GM19467 (cell line): ENCODE data around the gene GTF3C5.
"Not testable (repeated sequence)": the region's sequence is repeated elsewhere in the genome, so short reads cannot be mapped to it uniquely, and the experiment has no call there.

Experiments used
- ATAC-seq: cut with Tn5 transposase; IDR thresholded peaks from one replicate; pipeline ENCODE4 v1.9.1; 2021; ENCODE audit warnings: mild to moderate bottlenecking, moderate library complexity; ENCODE audit not compliant: unreplicated experiment

The GTF3C5 gene

GRCh38 chr9:133066181-133066983, 35.6 kb downstream of the GTF3C5 start:
- ATAC-seq, result no peak

GRCh38 chr9:133067006-133067405, 36.2 kb downstream of the GTF3C5 start:
- ATAC-seq, result no peak

- no peak for ATAC-seq
Measured at GRCh38 chr9:133067813-133068212, 37.0 kb downstream of the GTF3C5 start.

DNA sequence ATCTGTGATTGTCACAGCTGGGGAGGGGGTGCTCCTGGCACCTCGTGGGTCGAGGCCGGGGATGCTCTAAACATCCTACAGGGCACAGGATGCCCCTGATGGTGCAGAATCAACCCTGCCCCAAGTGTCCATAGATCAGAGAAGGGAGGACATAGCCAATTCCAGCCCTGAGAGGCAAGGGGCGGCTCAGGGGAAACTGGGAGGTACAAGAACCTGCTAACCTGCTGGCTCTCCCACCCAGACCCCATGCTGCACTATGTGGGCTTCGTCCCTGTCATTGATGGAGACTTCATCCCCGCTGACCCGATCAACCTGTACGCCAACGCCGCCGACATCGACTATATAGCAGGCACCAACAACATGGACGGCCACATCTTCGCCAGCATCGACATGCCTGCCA, 37.6 kb downstream of the GTF3C5 start:
- ATAC-seq, result not testable (repeated sequence)

GRCh38 chr9:133070500-133070961, 39.7 kb downstream of the GTF3C5 start:
- ATAC-seq, result not testable (repeated sequence)

GRCh38 chr9:133070985-133071384, 40.2 kb downstream of the GTF3C5 start:
- ATAC-seq, result not testable (repeated sequence)

- ATAC-seq, result no peak
Measured at GRCh38 chr9:133071484-133072150, 40.8 kb downstream of the GTF3C5 start.

- not testable (repeated sequence) for ATAC-seq
Measured at GRCh38 chr9:133072210-133072609, 41.4 kb downstream of the GTF3C5 start.

DNA sequence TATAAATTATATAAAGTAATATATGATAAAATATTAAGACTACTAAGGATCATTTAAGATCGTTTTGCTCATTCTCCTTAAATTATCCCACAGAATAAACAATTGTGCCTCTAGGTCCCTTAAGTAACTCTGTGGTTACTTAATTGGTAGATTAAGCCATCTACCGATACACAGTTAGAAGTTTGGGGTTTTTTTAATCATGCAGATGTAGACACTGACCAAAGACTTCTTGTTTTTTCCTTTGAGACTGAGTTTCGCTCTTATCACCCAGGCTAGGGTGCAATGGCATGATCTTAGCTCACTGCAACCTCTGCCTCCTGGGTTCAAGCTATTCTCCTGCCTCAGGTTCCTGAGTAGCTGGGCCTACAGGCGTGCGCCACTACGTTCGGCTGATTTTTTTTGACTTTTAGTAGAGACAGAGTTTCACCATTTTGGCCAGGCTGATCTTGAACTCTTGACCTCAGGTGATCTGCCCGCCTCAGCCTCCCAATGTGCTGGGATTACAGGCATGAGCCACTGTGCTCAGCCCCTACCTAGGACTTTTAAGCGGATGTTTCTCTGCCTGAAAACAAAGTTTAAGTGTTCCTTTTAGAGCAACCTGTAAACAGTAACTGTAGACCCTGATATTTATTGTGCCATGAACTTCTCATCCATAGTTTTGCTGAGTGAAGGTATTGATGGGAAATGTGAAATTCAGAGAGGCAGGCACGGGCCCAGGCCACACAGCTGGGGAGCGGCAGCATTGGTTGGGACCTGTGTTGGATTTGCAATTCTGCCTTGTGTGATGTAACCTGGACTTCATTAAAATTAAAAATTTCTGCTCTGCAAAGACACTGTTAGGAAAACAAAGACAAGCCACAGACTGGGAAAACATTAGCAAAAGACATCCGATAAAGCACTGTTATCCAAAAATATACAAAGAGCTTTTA, 42.6 kb downstream of the GTF3C5 start:
- ATAC-seq, result no peak

- ATAC-seq, result no peak
Measured at GRCh38 chr9:133074111-133074651, 43.4 kb downstream of the GTF3C5 start.

- ATAC-seq, result no peak
Measured at GRCh38 chr9:133075925-133076630, 45.3 kb downstream of the GTF3C5 start.

DNA sequence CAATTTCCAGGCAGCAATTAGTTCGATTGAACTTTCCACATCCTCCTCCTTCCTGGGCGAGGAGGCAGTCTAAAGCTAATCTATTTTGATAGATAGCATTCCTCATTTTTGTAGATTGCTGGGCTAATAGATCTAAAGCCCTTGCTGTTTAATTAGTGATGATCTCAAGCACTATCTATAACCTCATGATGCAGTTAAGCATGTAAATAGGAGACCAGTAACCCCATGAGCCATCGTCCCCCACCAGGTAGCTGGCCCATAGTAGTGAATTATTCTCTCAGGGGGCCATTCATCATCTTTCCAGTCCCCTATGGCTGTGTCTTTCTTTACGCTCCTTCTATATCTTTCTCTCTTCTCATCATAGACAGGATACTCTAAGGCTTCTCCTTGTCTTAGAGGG, 45.9 kb downstream of the GTF3C5 start:
- no peak for ATAC-seq

GRCh38 chr9:133078486-133078885, 47.7 kb downstream of the GTF3C5 start:
- ATAC-seq, result no peak

GRCh38 chr9:133080161-133080560, 49.4 kb downstream of the GTF3C5 start:
- ATAC-seq, result no peak

- ATAC-seq, result not testable (repeated sequence)
Measured at GRCh38 chr9:133080786-133081779, 50.3 kb downstream of the GTF3C5 start.

- not testable (repeated sequence) for ATAC-seq
Measured at GRCh38 chr9:133081957-133082644, 51.3 kb downstream of the GTF3C5 start.

DNA sequence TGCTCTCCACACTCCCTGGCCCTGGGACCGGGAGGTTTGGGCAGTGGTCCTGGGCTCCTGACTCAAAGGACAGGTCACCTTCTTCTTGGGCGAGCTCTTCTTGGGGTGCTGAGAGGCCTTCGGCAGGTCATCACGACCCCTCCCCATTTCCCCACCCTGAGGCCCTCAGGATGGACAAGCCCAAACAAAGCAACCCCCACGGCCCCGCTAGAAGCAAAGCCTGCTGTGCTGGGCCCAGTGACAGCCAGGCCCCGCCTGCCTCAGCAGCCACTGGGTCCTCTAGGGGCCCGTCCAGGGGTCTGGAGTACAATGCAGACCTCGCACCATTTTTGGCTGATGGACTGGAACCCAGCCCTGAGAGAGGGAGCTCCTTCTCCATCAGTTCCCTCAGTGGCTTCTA, 52.9 kb downstream of the GTF3C5 start:
- ATAC-seq, result not testable (repeated sequence)

DNA sequence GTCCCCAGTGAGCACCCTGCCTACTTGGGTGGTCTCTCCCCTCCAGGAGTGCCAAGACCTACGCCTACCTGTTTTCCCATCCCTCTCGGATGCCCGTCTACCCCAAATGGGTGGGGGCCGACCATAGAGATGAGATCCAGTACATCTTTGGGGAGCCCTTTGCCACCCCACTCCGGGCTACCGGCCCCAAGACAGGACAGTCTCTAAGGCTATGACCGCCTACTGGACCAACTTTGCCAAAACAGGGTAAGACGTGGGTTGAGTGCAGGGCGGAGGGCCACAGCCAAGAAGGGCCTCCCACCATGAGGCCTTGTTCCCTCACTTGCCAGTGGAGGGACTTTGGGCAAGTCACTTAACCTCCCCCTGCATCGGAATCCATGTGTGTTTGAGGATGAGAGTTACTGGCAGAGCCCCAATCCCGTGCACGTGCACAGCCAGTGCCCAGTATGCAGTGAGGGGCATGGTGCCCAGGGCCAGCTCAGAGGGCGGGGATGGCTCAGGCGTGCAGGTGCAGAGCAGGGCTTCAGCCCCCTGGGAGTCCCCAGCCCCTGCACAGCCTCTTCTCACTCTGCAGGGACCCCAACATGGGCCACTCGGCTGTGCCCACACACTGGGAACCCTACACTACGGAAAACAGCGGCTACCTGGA, 55.5 kb downstream of the GTF3C5 start:
- ATAC-seq, result not testable (repeated sequence)
